K562 (cell line): Measurements from ENCODE around the gene NDUFAF8. TPM values are rescaled to one million over a fixed set of nuclear protein-coding genes. Genes with fewer than 3 reads are reported as not detected.

Experiments used
- BRD9 ChIP-seq: fragments of 450-650 bp; IDR thresholded peaks from 2 replicates; pipeline ENCODE4 v1.6.1; 2018; ENCODE audit warnings: low read depth; ENCODE audit not compliant: partially characterized antibody
- CREB1 ChIP-seq, 2 experiments: sonication (generic) in 1 of 2; formaldehyde crosslinking in 1 of 2; IDR thresholded peaks; 2 replicates each; pipeline versions ENCODE4 v1.6.1 to v1.8.0; 2012 to 2022; ENCODE audit warnings: inconsistent platforms in 1 of 2, mild to moderate bottlenecking in 1 of 2, missing genetic modification reagents in 1 of 2, moderate library complexity in 1 of 2
- CSDE1 ChIP-seq, 2 experiments: fragments of 450-650 bp; IDR thresholded peaks; 2 replicates each; pipeline ENCODE4 v1.6.1; 2016; ENCODE audit warnings: mild to moderate bottlenecking in 1 of 2
- JUND ChIP-seq, 2 experiments: IDR thresholded peaks; 2 replicates in 1 of 2; 3 replicates in 1 of 2; pipeline ENCODE4 v1.6.1; 2011; ENCODE audit warnings: borderline replicate concordance in 2 of 2, low read depth in 2 of 2, low read length in 2 of 2, improper control_type of control experiment in 1 of 2, missing biosample characterization in 1 of 2, missing genetic modification characterization in 1 of 2, missing genetic modification reagents in 1 of 2
- MAFF ChIP-seq: IDR thresholded peaks from 2 replicates; pipeline ENCODE4 v1.6.1; 2012; ENCODE audit warnings: low read length, improper control_type of control experiment
- MAFK ChIP-seq: IDR thresholded peaks from 2 replicates; pipeline ENCODE4 v1.6.1; 2011; ENCODE audit warnings: low read length, improper control_type of control experiment
- OTX1 ChIP-seq: fragments of 450-650 bp; formaldehyde crosslinking; IDR thresholded peaks from 2 replicates; pipeline ENCODE4 v1.4.0; 2022; ENCODE audit warnings: mild to moderate bottlenecking
- RCOR1 ChIP-seq, 2 experiments: IDR thresholded peaks; 2 replicates each; pipeline ENCODE4 v1.6.1; 2012; ENCODE audit warnings: low read depth in 2 of 2, low read length in 2 of 2, borderline replicate concordance in 1 of 2, improper control_type of control experiment in 1 of 2
- ZFP36 ChIP-seq: fragments of 150-350 bp; IDR thresholded peaks from 2 replicates; pipeline ENCODE4 v1.6.1; 2018; ENCODE audit warnings: low read length, low read depth; ENCODE audit not compliant: partially characterized antibody
- ZKSCAN1 ChIP-seq: fragments of 150-350 bp; IDR thresholded peaks from 2 replicates; pipeline ENCODE4 v1.6.1; 2016; ENCODE audit warnings: low read depth, low read length
- ZNF263 ChIP-seq: sonication (generic); formaldehyde crosslinking; IDR thresholded peaks from 2 replicates; pipeline ENCODE4 v1.8.0; 2022; ENCODE audit warnings: mild to moderate bottlenecking, missing genetic modification reagents, borderline replicate concordance
- ZNF316 ChIP-seq: fragments of 450-650 bp; IDR thresholded peaks from 2 replicates; pipeline ENCODE4 v1.6.1; 2016
- polyA plus RNA-seq, 8 experiments: library from polyadenylated mRNA; depleted of rRNA in 4 of 8; stranded (reverse) in 5 of 8; unstranded in 3 of 8; fragments of >200 nt; fragmentation: Nextera tagmentation in 2 of 8; fragmentation: Illumina TruSeq in 1 of 8; extraction: Ambion mirVana in 2 of 8; extraction: Trizol in 1 of 8; gene quantifications; 2 replicates each; pipeline versions ENCODE4 v1.2.1 to v1.2.3, GENCODE V29; 2011 to 2014; ENCODE audit warnings: inconsistent platforms in 1 of 8, missing spikeins in 1 of 8
- total RNA-seq, 7 experiments: library from RNA; depleted of rRNA in 6 of 7; stranded (reverse); fragments of >200 nt in 6 of 7; fragmentation: Illumina TruSeq in 2 of 7; extraction: Trizol in 2 of 7; gene quantifications; 2 replicates each; pipeline versions ENCODE4 v1.2.1 to v1.2.3, GENCODE V29; 2011 to 2021; ENCODE audit warnings: low replicate concordance in 1 of 7
- TF ChIP-seq, protein P1 (sequence below): fragments of 450-650 bp; IDR thresholded peaks from 2 replicates; pipeline ENCODE4 v1.7.0; 2016; ENCODE audit warnings: borderline replicate concordance
- TF ChIP-seq, protein P2 (sequence below), 2 experiments: fragments of 450-650 bp; IDR thresholded peaks; 2 replicates each; pipeline ENCODE4 v1.6.1; 2016
- TF ChIP-seq, protein P3 (sequence below): fragments of 450-650 bp; IDR thresholded peaks from 2 replicates; pipeline ENCODE4 v1.6.1; 2016; ENCODE audit warnings: antibody characterized with exemption
- TF ChIP-seq, protein P4 (sequence below), 2 experiments: IDR thresholded peaks in 1 of 2; conservative IDR thresholded peaks in 1 of 2; 2 replicates each; pipeline ENCODE4 v1.6.1; 2016; ENCODE audit warnings: low read depth in 2 of 2, mild to moderate bottlenecking in 1 of 2, missing compliant biosample characterization in 1 of 2, missing genetic modification characterization in 1 of 2, moderate library complexity in 1 of 2

The NDUFAF8 gene
- total and polyA plus RNA-seq, 9 of the 15 experiments (the other 6 are each of a cell fraction or from before 2014, with no cell fraction given): 13.5 to 144 (median 90.0) TPM

DNA sequence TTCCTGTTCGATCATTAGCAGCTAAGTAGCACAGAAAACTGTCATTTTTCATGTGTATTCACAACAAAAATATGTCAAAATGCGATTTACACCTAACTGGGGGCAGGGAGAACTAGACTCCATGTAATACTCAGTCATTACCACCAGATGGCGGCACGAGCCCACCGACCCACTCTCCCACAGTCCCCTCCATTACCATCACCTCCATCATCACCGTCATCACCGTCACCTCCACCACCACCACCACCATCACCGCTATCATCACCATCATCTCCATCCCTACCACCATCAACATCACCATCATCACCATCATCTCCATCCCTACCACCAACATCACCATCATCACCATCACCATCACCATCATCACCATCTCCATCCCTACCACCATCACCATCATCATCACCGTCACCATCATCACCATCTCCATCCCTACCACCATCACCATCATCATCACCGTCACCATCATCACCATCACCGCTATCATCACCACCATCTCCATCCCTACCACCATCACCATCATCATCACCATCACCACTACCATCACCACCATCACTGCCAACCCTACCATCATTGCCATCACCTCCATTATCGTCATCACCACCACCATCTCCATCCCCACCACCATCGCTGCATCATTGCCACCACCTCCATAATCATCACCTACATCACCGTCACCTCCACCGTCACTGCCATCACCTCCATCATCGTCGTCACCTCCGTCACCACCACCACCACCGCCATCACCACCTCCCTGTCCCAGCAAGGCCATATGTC is 14.4 kb downstream of the NDUFAF8 start (continued):
- TF ChIP-seq RCOR1 (IDR thresholded peaks at IDR 0.05; ENCODE audit: borderline replicate concordance in 1 of 2, low read depth in 2 of 2, low read length in 2 of 2) (peak; percentile 75 to 85; a peak in 3 of 4 replicates), CSDE1 (IDR thresholded peaks at IDR 0.05) (peak in 1 of 2 experiments; percentile 34; a peak in 1 of 4 replicates), MAFF (no peak), CREB1 (IDR thresholded peaks at IDR 0.05) (peak; percentile 17; the same call in 1 of the 2 replicates), CREB1 (CRISPR knock-in tag; IDR thresholded peaks at IDR 0.05) (no peak), BRD9 (peak; percentile 40), ZNF316 (peak; percentile 28; the same call in 1 of the 2 replicates), OTX1 (CRISPR knock-in tag) (peak; percentile 44; the same call in 1 of the 2 replicates), JUND (IDR thresholded peaks at IDR 0.05; ENCODE audit: borderline replicate concordance, low read depth, low read length) (no peak), JUND (tag; IDR thresholded peaks at IDR 0.05; ENCODE audit: borderline replicate concordance, low read depth, low read length) (peak; percentile 32; the same call in 1 of the 3 replicates), ZNF263 (CRISPR knock-in tag) (0 out of 2 replicates have a peak, but pooled peaks have one; percentile 25), ZKSCAN1 (peak; percentile 36; the same call in 1 of the 2 replicates), ZFP36 (no peak), MAFK (no peak)
- TF ChIP-seq, protein P1, sequence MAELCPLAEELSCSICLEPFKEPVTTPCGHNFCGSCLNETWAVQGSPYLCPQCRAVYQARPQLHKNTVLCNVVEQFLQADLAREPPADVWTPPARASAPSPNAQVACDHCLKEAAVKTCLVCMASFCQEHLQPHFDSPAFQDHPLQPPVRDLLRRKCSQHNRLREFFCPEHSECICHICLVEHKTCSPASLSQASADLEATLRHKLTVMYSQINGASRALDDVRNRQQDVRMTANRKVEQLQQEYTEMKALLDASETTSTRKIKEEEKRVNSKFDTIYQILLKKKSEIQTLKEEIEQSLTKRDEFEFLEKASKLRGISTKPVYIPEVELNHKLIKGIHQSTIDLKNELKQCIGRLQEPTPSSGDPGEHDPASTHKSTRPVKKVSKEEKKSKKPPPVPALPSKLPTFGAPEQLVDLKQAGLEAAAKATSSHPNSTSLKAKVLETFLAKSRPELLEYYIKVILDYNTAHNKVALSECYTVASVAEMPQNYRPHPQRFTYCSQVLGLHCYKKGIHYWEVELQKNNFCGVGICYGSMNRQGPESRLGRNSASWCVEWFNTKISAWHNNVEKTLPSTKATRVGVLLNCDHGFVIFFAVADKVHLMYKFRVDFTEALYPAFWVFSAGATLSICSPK: peak; percentile 89; the same call in 1 of the 2 replicates
- TF ChIP-seq, protein P2, sequence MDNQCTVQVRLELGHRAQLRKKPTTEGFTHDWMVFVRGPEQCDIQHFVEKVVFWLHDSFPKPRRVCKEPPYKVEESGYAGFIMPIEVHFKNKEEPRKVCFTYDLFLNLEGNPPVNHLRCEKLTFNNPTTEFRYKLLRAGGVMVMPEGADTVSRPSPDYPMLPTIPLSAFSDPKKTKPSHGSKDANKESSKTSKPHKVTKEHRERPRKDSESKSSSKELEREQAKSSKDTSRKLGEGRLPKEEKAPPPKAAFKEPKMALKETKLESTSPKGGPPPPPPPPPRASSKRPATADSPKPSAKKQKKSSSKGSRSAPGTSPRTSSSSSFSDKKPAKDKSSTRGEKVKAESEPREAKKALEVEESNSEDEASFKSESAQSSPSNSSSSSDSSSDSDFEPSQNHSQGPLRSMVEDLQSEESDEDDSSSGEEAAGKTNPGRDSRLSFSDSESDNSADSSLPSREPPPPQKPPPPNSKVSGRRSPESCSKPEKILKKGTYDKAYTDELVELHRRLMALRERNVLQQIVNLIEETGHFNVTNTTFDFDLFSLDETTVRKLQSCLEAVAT (IDR thresholded peaks at IDR 0.05): peak; percentile 70 to 76; a peak in 1 of 4 replicates
- TF ChIP-seq, protein P3, sequence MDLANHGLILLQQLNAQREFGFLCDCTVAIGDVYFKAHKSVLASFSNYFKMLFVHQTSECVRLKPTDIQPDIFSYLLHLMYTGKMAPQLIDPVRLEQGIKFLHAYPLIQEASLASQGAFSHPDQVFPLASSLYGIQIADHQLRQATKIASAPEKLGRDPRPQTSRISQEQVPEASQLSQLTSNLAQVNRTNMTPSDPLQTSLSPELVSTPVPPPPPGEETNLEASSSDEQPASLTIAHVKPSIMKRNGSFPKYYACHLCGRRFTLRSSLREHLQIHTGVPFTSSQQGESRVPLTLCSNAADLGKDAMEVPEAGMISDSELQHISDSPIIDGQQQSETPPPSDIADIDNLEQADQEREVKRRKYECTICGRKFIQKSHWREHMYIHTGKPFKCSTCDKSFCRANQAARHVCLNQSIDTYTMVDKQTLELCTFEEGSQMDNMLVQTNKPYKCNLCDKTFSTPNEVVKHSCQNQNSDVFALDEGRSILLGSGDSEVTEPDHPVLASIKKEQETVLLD: peak; percentile 69; the same call in 1 of the 2 replicates
- TF ChIP-seq, protein P4, sequence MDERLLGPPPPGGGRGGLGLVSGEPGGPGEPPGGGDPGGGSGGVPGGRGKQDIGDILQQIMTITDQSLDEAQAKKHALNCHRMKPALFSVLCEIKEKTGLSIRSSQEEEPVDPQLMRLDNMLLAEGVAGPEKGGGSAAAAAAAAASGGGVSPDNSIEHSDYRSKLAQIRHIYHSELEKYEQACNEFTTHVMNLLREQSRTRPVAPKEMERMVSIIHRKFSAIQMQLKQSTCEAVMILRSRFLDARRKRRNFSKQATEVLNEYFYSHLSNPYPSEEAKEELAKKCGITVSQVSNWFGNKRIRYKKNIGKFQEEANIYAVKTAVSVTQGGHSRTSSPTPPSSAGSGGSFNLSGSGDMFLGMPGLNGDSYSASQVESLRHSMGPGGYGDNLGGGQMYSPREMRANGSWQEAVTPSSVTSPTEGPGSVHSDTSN (CRISPR knock-in tag; IDR thresholded peaks at IDR 0.05; ENCODE audit: low read depth): no peak
- TF ChIP-seq, protein P4 (tag; conservative IDR thresholded peaks at IDR 0.05; ENCODE audit: low read depth): peak; percentile 55; the same call in 1 of the 2 replicates
